Lung (tissue), 12 donors: ENCODE results near the gene GPR137B. TPM values are rescaled to one million over a fixed set of nuclear protein-coding genes. Genes with fewer than 3 reads are reported as not detected.

Experiments used
- ATAC-seq: fragments of 200-7000 bp; cut with Tn5 transposase; one replicate; pipeline ENCODE4 v1.9.1; 2020; ENCODE audit warnings: moderate number of reproducible peaks; ENCODE audit not compliant: insufficient read depth, low FRiP score
- DNase-seq, 3 donors: peaks; one replicate each; pipeline ENCODE4 v3.0.0-alpha.2; 2013 to 2017
- H3K27ac ChIP-seq, 2 donors: one replicate each; pipeline ENCODE4 v1.5.1; 2013; ENCODE audit warnings: mild to moderate bottlenecking in 2 of 2, moderate library complexity in 2 of 2, control low read depth in 1 of 2, inconsistent platforms in 1 of 2, low read depth in 1 of 2, low read length in 1 of 2
- H3K27me3 ChIP-seq, 3 donors: one replicate each; pipeline ENCODE4 v1.5.1; 2013; ENCODE audit warnings: low read length in 2 of 3; ENCODE audit not compliant: control insufficient read depth in 3 of 3, insufficient read depth in 3 of 3
- H3K36me3 ChIP-seq, 4 donors: one replicate each; pipeline ENCODE4 v1.5.1; 2013; ENCODE audit warnings: low read length in 4 of 4, mild to moderate bottlenecking in 1 of 4, moderate library complexity in 1 of 4; ENCODE audit not compliant: control insufficient read depth in 4 of 4, insufficient read depth in 4 of 4
- H3K4me1 ChIP-seq, 5 donors: one replicate each; pipeline ENCODE4 v1.5.1; 2013; ENCODE audit warnings: low read length in 5 of 5, mild to moderate bottlenecking in 2 of 5, moderate library complexity in 1 of 5; ENCODE audit not compliant: control insufficient read depth in 5 of 5, insufficient read depth in 5 of 5
- H3K4me3 ChIP-seq: one replicate; pipeline ENCODE4 v1.5.1; 2013; ENCODE audit warnings: mild to moderate bottlenecking, control low read depth, moderate library complexity
- H3K9ac ChIP-seq, 2 donors: one replicate each; pipeline ENCODE4 v1.5.1; 2013; ENCODE audit warnings: low read length in 2 of 2, control low read depth in 1 of 2; ENCODE audit not compliant: insufficient read depth in 1 of 2
- H3K9me3 ChIP-seq, 4 donors: one replicate each; pipeline ENCODE4 v1.5.1; 2013; ENCODE audit warnings: low read length in 3 of 4, mild to moderate bottlenecking in 1 of 4, moderate library complexity in 1 of 4; ENCODE audit not compliant: control insufficient read depth in 4 of 4, insufficient read depth in 3 of 4
- CTCF ChIP-seq: IDR thresholded peaks from 2 replicates; pipeline ENCODE4 v1.5.1; 2012; ENCODE audit warnings: mild to moderate bottlenecking; ENCODE audit errors: control extremely low read depth, extremely low read depth
- WGBS, 2 donors: extraction: QIAGEN DNeasy Blood & Tissue Kit; methylation state at CpG; one replicate each; pipeline ENCODE4 v1.1.7; 2013; 5-methylcytosine and 5-hydroxymethylcytosine counted together
- polyA plus RNA-seq, 2 donors: library from polyadenylated mRNA; stranded (reverse); fragments of 200-250 nt; gene quantifications; one replicate each; pipeline ENCODE4 v1.2.1, GENCODE V29; 2013
- total RNA-seq, 2 donors: library from RNA; depleted of rRNA in 1 of 2; stranded (reverse); fragments of >200 nt in 1 of 2; gene quantifications; one replicate each; pipeline ENCODE4 v1.2.1, GENCODE V29; 2014 to 2021
- donor health status: control.
- donor health status: control.
- donor health status: Bipolar disorder and iron deficiency.
- donor health status: healthy.
- donor health status: DM: yes; HTN: yes; CAD: no.

Gene GPR137B
- total and polyA plus RNA-seq, 4 donors: 7.0 to 31.0 (median 19.1) TPM

GRCh38 chr1:236101233-236102200, 40.8 kb upstream of the GPR137B start:
- H3K4me1 ChIP-seq: peaks cover 0 to 3% (median 0%) of the 10 kb centered on the region in 5 donors
- H3K4me3 ChIP-seq: no peak overlapping the region
- TF ChIP-seq CTCF: no peak
- no peaks in the 10 kb centered on the region for H3K36me3 ChIP-seq
- no peak overlapping the region for H3K9ac ChIP-seq
- peaks cover 0 to 10% (median 3%) of the 10 kb centered on the region in 4 donors for H3K9me3 ChIP-seq
- WGBS, 2 donors: 86 to 88% methylated on average over 10 of the region's 10 CpGs
- DNase-seq (no peak), ATAC-seq (no peak)
- no peak overlapping the region for H3K27ac ChIP-seq
- H3K27me3 ChIP-seq: no peaks in the 10 kb centered on the region

- DNase-seq (no peak), ATAC-seq (no peak)
- Histone ChIP-seq H3K4me3 (no peak overlapping the region), H3K36me3 (no peaks in the 10 kb centered on the region), H3K4me1 (peaks cover 0 to 3% (median 0%) of the 10 kb centered on the region in 5 donors), H3K9me3 (peaks cover 0 to 6% (median 0%) of the 10 kb centered on the region in 4 donors), H3K9ac (no peak overlapping the region), H3K27me3 (no peaks in the 10 kb centered on the region), H3K27ac (no peak overlapping the region)
- WGBS, 2 donors: 80 to 90% methylated on average over 11 of the region's 11 CpGs
- no peak for TF ChIP-seq CTCF
Measured at GRCh38 chr1:236102611-236103010, 39.7 kb upstream of the GPR137B start.

- Histone ChIP-seq H3K36me3 (no peaks in the 10 kb centered on the region), H3K9ac (no peak overlapping the region), H3K27me3 (no peaks in the 10 kb centered on the region), H3K9me3 (peaks cover 0 to 6% (median 0%) of the 10 kb centered on the region in 4 donors), H3K4me3 (no peak overlapping the region), H3K4me1 (peaks cover 0 to 3% (median 0%) of the 10 kb centered on the region in 5 donors), H3K27ac (no peak overlapping the region)
- ATAC-seq: no peak
- no peak for TF ChIP-seq CTCF
- WGBS, 2 donors: 35 to 43% methylated on average over 7 of the region's 7 CpGs
- no peak for DNase-seq
Measured at GRCh38 chr1:236103059-236103458, 39.3 kb upstream of the GPR137B start.
